GM12878 (cell line): Measurements from ENCODE around the gene RAB9B. TPM values are rescaled to one million over a fixed set of nuclear protein-coding genes. Genes with fewer than 3 reads are reported as not detected.

ENCODE experiments used
- BMI1 ChIP-seq: fragments of 450-650 bp; IDR thresholded peaks from 2 replicates; pipeline ENCODE4 v1.6.1; 2016; ENCODE audit warnings: mild to moderate bottlenecking, moderate library complexity, borderline replicate concordance
- DPF2 ChIP-seq: fragments of 450-650 bp; IDR thresholded peaks from 2 replicates; pipeline ENCODE4 v1.6.1; 2017; ENCODE audit warnings: mild to moderate bottlenecking
- HDGF ChIP-seq: fragments of 450-650 bp; IDR thresholded peaks from 2 replicates; pipeline ENCODE4 v1.6.1; 2016; ENCODE audit warnings: antibody characterized with exemption
- POLR2AphosphoS5 ChIP-seq: IDR thresholded peaks from 2 replicates; pipeline ENCODE4 v1.6.1; 2011; ENCODE audit warnings: mild to moderate bottlenecking, low read length, inconsistent platforms
- ZNF217 ChIP-seq: fragments of 450-650 bp; IDR thresholded peaks from 2 replicates; pipeline ENCODE4 v1.6.1; 2017; ENCODE audit warnings: antibody characterized with exemption, mild to moderate bottlenecking
- polyA plus RNA-seq, 11 experiments: library from polyadenylated mRNA; depleted of rRNA in 4 of 11; unstranded in 6 of 11; stranded (reverse) in 5 of 11; fragments of >200 nt; fragmentation: Nextera tagmentation in 4 of 11; fragmentation: Illumina TruSeq in 1 of 11; extraction: Ambion mirVana in 4 of 11; extraction: Trizol in 1 of 11; gene quantifications; 1 replicate in 1 of 11; 2 replicates in 10 of 11; pipeline versions ENCODE4 v1.2.1 to v1.2.3, GENCODE V29; 2011 to 2016; ENCODE audit warnings: inconsistent platforms in 2 of 11, missing spikeins in 2 of 11, low read depth in 1 of 11
- total RNA-seq, 4 experiments: library from RNA; depleted of rRNA in 3 of 4; stranded (reverse); fragments of >200 nt in 3 of 4; fragmentation: Illumina TruSeq in 1 of 4; extraction: Trizol in 1 of 4; gene quantifications; 2 replicates each; pipeline versions ENCODE4 v1.2.1 to v1.2.3, GENCODE V29; 2013 to 2021
- TF ChIP-seq, protein P1 (sequence below), 3 experiments: IDR thresholded peaks in 2 of 3; conservative IDR thresholded peaks in 1 of 3; 2 replicates each; pipeline ENCODE4 v1.5.1; 2011; ENCODE audit warnings: low read depth in 3 of 3, low read length in 3 of 3, mild to moderate bottlenecking in 3 of 3, control low read depth in 2 of 3, moderate library complexity in 2 of 3, inconsistent platforms in 1 of 3, mixed read lengths in 1 of 3; ENCODE audit not compliant: control insufficient read depth in 2 of 3, insufficient read depth in 1 of 3; ENCODE audit errors: extremely low read depth in 1 of 3
- TF ChIP-seq, protein P2 (sequence below): IDR thresholded peaks from 2 replicates; pipeline ENCODE4 v1.6.1; 2011; ENCODE audit warnings: low read depth, low read length, improper control_type of control experiment, borderline replicate concordance
- TF ChIP-seq, protein P3 (sequence below): IDR thresholded peaks from 2 replicates; pipeline ENCODE4 v1.6.1; 2012; ENCODE audit warnings: improper control_type of control experiment, low read depth, low read length; ENCODE audit not compliant: insufficient replicate concordance
- TF ChIP-seq, protein P4 (sequence below): IDR thresholded peaks from 2 replicates; pipeline ENCODE4 v1.6.1; 2012; ENCODE audit warnings: low read length, inconsistent platforms

Gene RAB9B
- total and polyA plus RNA-seq, 10 of the 15 experiments (the other 5 are each of a cell fraction or from before 2014, with no cell fraction given), result 0.05 to 0.30 (median 0.19) TPM

- TF ChIP-seq, protein P1, sequence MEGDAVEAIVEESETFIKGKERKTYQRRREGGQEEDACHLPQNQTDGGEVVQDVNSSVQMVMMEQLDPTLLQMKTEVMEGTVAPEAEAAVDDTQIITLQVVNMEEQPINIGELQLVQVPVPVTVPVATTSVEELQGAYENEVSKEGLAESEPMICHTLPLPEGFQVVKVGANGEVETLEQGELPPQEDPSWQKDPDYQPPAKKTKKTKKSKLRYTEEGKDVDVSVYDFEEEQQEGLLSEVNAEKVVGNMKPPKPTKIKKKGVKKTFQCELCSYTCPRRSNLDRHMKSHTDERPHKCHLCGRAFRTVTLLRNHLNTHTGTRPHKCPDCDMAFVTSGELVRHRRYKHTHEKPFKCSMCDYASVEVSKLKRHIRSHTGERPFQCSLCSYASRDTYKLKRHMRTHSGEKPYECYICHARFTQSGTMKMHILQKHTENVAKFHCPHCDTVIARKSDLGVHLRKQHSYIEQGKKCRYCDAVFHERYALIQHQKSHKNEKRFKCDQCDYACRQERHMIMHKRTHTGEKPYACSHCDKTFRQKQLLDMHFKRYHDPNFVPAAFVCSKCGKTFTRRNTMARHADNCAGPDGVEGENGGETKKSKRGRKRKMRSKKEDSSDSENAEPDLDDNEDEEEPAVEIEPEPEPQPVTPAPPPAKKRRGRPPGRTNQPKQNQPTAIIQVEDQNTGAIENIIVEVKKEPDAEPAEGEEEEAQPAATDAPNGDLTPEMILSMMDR (IDR thresholded peaks at IDR 0.05 in 2 of 3, conservative IDR thresholded peaks at IDR 0.05 in 1 of 3; ENCODE audit: control insufficient read depth in 2 of 3, extremely low read depth in 1 of 3, insufficient read depth in 1 of 3, low read depth in 3 of 3, low read length in 3 of 3), result no peak
- TF ChIP-seq ZNF217, result no peak
- TF ChIP-seq BMI1, result no peak
- TF ChIP-seq HDGF, result no peak
- TF ChIP-seq DPF2, result no peak
- TF ChIP-seq, protein P2, sequence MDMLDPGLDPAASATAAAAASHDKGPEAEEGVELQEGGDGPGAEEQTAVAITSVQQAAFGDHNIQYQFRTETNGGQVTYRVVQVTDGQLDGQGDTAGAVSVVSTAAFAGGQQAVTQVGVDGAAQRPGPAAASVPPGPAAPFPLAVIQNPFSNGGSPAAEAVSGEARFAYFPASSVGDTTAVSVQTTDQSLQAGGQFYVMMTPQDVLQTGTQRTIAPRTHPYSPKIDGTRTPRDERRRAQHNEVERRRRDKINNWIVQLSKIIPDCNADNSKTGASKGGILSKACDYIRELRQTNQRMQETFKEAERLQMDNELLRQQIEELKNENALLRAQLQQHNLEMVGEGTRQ, result no peak
- TF ChIP-seq, protein P3, sequence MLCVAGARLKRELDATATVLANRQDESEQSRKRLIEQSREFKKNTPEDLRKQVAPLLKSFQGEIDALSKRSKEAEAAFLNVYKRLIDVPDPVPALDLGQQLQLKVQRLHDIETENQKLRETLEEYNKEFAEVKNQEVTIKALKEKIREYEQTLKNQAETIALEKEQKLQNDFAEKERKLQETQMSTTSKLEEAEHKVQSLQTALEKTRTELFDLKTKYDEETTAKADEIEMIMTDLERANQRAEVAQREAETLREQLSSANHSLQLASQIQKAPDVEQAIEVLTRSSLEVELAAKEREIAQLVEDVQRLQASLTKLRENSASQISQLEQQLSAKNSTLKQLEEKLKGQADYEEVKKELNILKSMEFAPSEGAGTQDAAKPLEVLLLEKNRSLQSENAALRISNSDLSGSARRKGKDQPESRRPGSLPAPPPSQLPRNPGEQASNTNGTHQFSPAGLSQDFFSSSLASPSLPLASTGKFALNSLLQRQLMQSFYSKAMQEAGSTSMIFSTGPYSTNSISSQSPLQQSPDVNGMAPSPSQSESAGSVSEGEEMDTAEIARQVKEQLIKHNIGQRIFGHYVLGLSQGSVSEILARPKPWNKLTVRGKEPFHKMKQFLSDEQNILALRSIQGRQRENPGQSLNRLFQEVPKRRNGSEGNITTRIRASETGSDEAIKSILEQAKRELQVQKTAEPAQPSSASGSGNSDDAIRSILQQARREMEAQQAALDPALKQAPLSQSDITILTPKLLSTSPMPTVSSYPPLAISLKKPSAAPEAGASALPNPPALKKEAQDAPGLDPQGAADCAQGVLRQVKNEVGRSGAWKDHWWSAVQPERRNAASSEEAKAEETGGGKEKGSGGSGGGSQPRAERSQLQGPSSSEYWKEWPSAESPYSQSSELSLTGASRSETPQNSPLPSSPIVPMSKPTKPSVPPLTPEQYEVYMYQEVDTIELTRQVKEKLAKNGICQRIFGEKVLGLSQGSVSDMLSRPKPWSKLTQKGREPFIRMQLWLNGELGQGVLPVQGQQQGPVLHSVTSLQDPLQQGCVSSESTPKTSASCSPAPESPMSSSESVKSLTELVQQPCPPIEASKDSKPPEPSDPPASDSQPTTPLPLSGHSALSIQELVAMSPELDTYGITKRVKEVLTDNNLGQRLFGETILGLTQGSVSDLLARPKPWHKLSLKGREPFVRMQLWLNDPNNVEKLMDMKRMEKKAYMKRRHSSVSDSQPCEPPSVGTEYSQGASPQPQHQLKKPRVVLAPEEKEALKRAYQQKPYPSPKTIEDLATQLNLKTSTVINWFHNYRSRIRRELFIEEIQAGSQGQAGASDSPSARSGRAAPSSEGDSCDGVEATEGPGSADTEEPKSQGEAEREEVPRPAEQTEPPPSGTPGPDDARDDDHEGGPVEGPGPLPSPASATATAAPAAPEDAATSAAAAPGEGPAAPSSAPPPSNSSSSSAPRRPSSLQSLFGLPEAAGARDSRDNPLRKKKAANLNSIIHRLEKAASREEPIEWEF, result no peak
- TF ChIP-seq, protein P4, sequence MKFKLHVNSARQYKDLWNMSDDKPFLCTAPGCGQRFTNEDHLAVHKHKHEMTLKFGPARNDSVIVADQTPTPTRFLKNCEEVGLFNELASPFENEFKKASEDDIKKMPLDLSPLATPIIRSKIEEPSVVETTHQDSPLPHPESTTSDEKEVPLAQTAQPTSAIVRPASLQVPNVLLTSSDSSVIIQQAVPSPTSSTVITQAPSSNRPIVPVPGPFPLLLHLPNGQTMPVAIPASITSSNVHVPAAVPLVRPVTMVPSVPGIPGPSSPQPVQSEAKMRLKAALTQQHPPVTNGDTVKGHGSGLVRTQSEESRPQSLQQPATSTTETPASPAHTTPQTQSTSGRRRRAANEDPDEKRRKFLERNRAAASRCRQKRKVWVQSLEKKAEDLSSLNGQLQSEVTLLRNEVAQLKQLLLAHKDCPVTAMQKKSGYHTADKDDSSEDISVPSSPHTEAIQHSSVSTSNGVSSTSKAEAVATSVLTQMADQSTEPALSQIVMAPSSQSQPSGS, result no peak
- no peak for TF ChIP-seq POLR2AphosphoS5
- TF ChIP-seq, all 136 proteins: peak for 0
Observed at GRCh38 chrX:103818842-103819619, 13.0 kb downstream of the RAB9B start (continued).
